ENCODE results near the gene RPA1.
"Not testable (repeated sequence)": the region's sequence is repeated elsewhere in the genome, so short reads cannot be mapped to it uniquely, and the experiment has no call there.

Gene RPA1

GRCh38 chr17:1890758-1891450 lies 61.1 kb downstream of the RPA1 start:
- POLR2A ChIA-PET: no interaction called here

DNA sequence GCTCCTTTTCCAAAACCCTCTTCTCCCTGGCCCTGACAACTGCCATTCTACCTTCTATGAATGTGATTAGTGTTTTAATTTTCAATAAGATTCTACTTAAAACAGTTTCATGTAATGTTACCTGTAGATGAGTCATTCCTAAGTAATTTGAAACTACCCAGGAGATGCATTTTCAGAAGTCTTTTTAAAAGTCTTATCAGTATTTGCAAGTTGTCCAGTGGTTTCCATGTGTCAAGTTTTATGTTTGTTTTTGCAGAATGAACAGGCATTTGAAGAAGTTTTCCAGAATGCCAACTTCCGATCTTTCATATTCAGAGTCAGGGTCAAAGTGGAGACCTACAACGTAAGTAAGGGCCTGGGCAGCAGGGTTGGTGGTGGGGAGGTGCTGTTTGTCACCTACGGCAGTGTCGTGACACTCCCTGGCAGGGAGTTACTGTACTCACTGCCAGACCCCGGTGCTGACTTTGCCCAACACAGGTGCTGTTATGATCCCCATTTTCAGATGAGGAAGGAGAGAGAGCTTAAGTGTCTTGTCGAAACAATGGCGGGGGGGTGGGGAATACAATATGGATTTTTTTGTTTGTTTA lies 65.0 kb downstream of the RPA1 start:
- no peak overlapping the region for H3K4me3 ChIP-seq (ENCODE audit: low read depth, low read length)
- TF ChIP-seq, protein P1, sequence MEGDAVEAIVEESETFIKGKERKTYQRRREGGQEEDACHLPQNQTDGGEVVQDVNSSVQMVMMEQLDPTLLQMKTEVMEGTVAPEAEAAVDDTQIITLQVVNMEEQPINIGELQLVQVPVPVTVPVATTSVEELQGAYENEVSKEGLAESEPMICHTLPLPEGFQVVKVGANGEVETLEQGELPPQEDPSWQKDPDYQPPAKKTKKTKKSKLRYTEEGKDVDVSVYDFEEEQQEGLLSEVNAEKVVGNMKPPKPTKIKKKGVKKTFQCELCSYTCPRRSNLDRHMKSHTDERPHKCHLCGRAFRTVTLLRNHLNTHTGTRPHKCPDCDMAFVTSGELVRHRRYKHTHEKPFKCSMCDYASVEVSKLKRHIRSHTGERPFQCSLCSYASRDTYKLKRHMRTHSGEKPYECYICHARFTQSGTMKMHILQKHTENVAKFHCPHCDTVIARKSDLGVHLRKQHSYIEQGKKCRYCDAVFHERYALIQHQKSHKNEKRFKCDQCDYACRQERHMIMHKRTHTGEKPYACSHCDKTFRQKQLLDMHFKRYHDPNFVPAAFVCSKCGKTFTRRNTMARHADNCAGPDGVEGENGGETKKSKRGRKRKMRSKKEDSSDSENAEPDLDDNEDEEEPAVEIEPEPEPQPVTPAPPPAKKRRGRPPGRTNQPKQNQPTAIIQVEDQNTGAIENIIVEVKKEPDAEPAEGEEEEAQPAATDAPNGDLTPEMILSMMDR (IDR thresholded peaks at IDR 0.05; ENCODE audit: insufficient read depth, low read length, missing control alignments): no peak
- ChIA-PET CTCF (interaction anchor here (1.1 to 7.3 kb wide), 7 partner anchors 10 to 131 kb away, joined by 3 to 57 read pairs (median 6); no protein-coding TSS in a partner anchor), POLR2A (no interaction called here)
- no peak for DNase-seq (ENCODE audit: low read depth, low spot score)

More at GRCh38 chr17:1890758-1891450, 61.1 kb downstream of the RPA1 start:
- TF ChIP-seq, protein P1 (IDR thresholded peaks at IDR 0.05; ENCODE audit: insufficient read depth, low read length, missing control alignments): no peak
- DNase-seq (ENCODE audit: low read depth, low spot score): no peak
- CTCF ChIA-PET: interaction anchor here (1.3 to 7.3 kb wide), 3 partner anchors 9 to 12 kb away, joined by 5 to 57 read pairs (median 7); no protein-coding TSS in a partner anchor
- no peak overlapping the region for H3K4me3 ChIP-seq (ENCODE audit: low read depth, low read length)

GRCh38 chr17:1895479-1895878 lies 65.7 kb downstream of the RPA1 start:
- DNase-seq (ENCODE audit: low read depth, low spot score); H3K4me3 ChIP-seq (ENCODE audit: low read depth, low read length); POLR2A ChIA-PET: not testable (repeated sequence)
- CTCF ChIA-PET: interaction anchor here (1.1 to 7.3 kb wide), 6 partner anchors 9 to 131 kb away, joined by 3 to 57 read pairs (median 7); no protein-coding TSS in a partner anchor

- CTCF ChIA-PET: interaction anchor here (1.4 to 7.3 kb wide), 5 partner anchors 8 to 130 kb away, joined by 4 to 57 read pairs (median 8); no protein-coding TSS in a partner anchor
- H3K4me3 ChIP-seq (ENCODE audit: low read depth, low read length): no peak overlapping the region
- TF ChIP-seq, protein P1 (IDR thresholded peaks at IDR 0.05; ENCODE audit: insufficient read depth, low read length, missing control alignments): no peak
- no peak for DNase-seq (ENCODE audit: low read depth, low spot score)
- POLR2A ChIA-PET: no interaction called here
These were observed 66.7 kb downstream of the RPA1 start for GRCh38 chr17:1896243-1897104.

GRCh38 chr17:1897105-1897656 lies 67.4 kb downstream of the RPA1 start:
- ChIA-PET POLR2A (no interaction called here), CTCF (interaction anchor here (0.9 to 7.3 kb wide), 4 partner anchors 12 to 143 kb away, joined by 3 to 57 read pairs (median 14); no protein-coding TSS in a partner anchor)
- no peak for DNase-seq (ENCODE audit: low read depth, low spot score)
- no peak overlapping the region for H3K4me3 ChIP-seq (ENCODE audit: low read depth, low read length)
- TF ChIP-seq, protein P1 (IDR thresholded peaks at IDR 0.05; ENCODE audit: insufficient read depth, low read length, missing control alignments): no peak

DNA sequence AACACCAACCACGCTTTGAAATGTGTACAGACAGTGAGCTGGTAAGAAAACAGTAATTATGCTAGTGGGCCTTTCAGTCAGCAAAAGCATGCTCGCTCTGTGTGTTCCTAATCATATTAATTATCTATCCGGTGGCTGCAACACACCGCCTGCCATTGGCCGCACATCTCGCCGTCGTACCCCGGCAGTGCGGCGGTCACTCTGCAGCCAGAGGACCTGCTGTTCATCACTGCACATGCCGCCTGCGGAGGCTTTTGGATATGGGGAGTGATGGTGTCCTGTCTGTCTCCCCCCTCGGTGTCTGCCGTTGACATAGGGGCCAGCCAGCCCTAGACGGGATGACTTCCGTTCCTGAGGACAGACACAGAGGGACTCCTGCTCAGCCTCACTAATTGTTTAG lies 68.5 kb downstream of the RPA1 start:
- H3K4me3 ChIP-seq (ENCODE audit: low read depth, low read length): no peak overlapping the region
- ChIA-PET POLR2A (no interaction called here), CTCF (interaction anchor here (0.9 to 7.3 kb wide), 3 partner anchors 11 to 142 kb away, joined by 3 to 57 read pairs (median 20); no protein-coding TSS in a partner anchor)
- TF ChIP-seq, protein P1 (IDR thresholded peaks at IDR 0.05; ENCODE audit: insufficient read depth, low read length, missing control alignments): no peak
- no peak for DNase-seq (ENCODE audit: low read depth, low spot score)

Measured in AG04449 (cell line).